GM15510 (cell line): ENCODE data around the gene CHSY3.

ENCODE experiments used
- POLR2A ChIP-seq: IDR thresholded peaks from 3 replicates; pipeline ENCODE4 v1.6.1; 2011; ENCODE audit warnings: borderline replicate concordance; ENCODE audit not compliant: insufficient read length; ENCODE audit errors: extremely low read depth

The CHSY3 gene

GRCh38 chr5:129917224-129917623 is 13.0 kb downstream of the CHSY3 start:
- no peak for TF ChIP-seq POLR2A

- no peak for TF ChIP-seq POLR2A
Measured at GRCh38 chr5:129921204-129921603, 16.9 kb downstream of the CHSY3 start.

- TF ChIP-seq POLR2A = no peak
Measured at GRCh38 chr5:129930221-129930620, 26.0 kb downstream of the CHSY3 start.

GRCh38 chr5:129935626-129936025 is 31.4 kb downstream of the CHSY3 start:
- TF ChIP-seq POLR2A = no peak

- TF ChIP-seq POLR2A = no peak
Measured at GRCh38 chr5:129938077-129938476, 33.8 kb downstream of the CHSY3 start.

GRCh38 chr5:129943936-129944335 is 39.7 kb downstream of the CHSY3 start:
- no peak for TF ChIP-seq POLR2A

GRCh38 chr5:129945028-129945427 is 40.8 kb downstream of the CHSY3 start:
- no peak for TF ChIP-seq POLR2A

- no peak for TF ChIP-seq POLR2A
Measured at GRCh38 chr5:129945774-129946270, 41.6 kb downstream of the CHSY3 start.

GRCh38 chr5:129951039-129951438 is 46.8 kb downstream of the CHSY3 start:
- no peak for TF ChIP-seq POLR2A

GRCh38 chr5:129958581-129958980 is 54.3 kb downstream of the CHSY3 start:
- TF ChIP-seq POLR2A = no peak

- TF ChIP-seq POLR2A = no peak
Measured at GRCh38 chr5:129960831-129961230, 56.6 kb downstream of the CHSY3 start.

GRCh38 chr5:129962506-129962905 is 58.2 kb downstream of the CHSY3 start:
- TF ChIP-seq POLR2A = no peak

GRCh38 chr5:129963359-129963758 is 59.1 kb downstream of the CHSY3 start:
- no peak for TF ChIP-seq POLR2A

- TF ChIP-seq POLR2A = no peak
Measured at GRCh38 chr5:129966071-129966470, 61.8 kb downstream of the CHSY3 start.

- TF ChIP-seq POLR2A = no peak
Measured at GRCh38 chr5:129971714-129972113, 67.4 kb downstream of the CHSY3 start.

- no peak for TF ChIP-seq POLR2A
Measured at GRCh38 chr5:129972465-129973141, 68.3 kb downstream of the CHSY3 start.
